GM18520 (cell line): ENCODE results near the gene ZNF710.

Experiments
- ATAC-seq: cut with Tn5 transposase; IDR thresholded peaks from one replicate; pipeline ENCODE4 v1.9.1; 2021; ENCODE audit not compliant: unreplicated experiment

ZNF710 gene

GRCh38 chr15:90078965-90079364, 77.8 kb downstream of the ZNF710 start:
- ATAC-seq, result no peak

GRCh38 chr15:90079619-90080457, 78.7 kb downstream of the ZNF710 start:
- ATAC-seq, result no peak

- ATAC-seq, result no peak
These were observed 79.3 kb downstream of the ZNF710 start for GRCh38 chr15:90080458-90080755.

- no peak for ATAC-seq
These were observed 79.8 kb downstream of the ZNF710 start for GRCh38 chr15:90080818-90081393.

GRCh38 chr15:90082140-90082715, 81.1 kb downstream of the ZNF710 start:
- ATAC-seq, result no peak

- no peak for ATAC-seq
These were observed 82.3 kb downstream of the ZNF710 start for GRCh38 chr15:90083419-90083818.

- ATAC-seq, result no peak
These were observed 83.0 kb downstream of the ZNF710 start for GRCh38 chr15:90083954-90084607.

GRCh38 chr15:90084876-90085423, 83.8 kb downstream of the ZNF710 start:
- ATAC-seq, result no peak

- no peak for ATAC-seq
These were observed 84.4 kb downstream of the ZNF710 start for GRCh38 chr15:90085565-90085964.

GRCh38 chr15:90086868-90087268, 85.7 kb downstream of the ZNF710 start:
- ATAC-seq, result no peak

GRCh38 chr15:90087454-90088154, 86.5 kb downstream of the ZNF710 start:
- no peak for ATAC-seq

- ATAC-seq, result no peak
These were observed 89.2 kb downstream of the ZNF710 start for GRCh38 chr15:90090226-90090848.

- ATAC-seq, result no peak
These were observed 90.2 kb downstream of the ZNF710 start for GRCh38 chr15:90091156-90091931.

GRCh38 chr15:90095521-90095959, 94.4 kb downstream of the ZNF710 start:
- ATAC-seq, result no peak

GRCh38 chr15:90097475-90097874, 96.4 kb downstream of the ZNF710 start:
- ATAC-seq, result peak; percentile 55

- no peak for ATAC-seq
These were observed 98.1 kb downstream of the ZNF710 start for GRCh38 chr15:90099072-90099867.

GRCh38 chr15:90099868-90100831, 99.0 kb downstream of the ZNF710 start:
- no peak for ATAC-seq
